Body of pancreas (tissue), 4 donors: ENCODE data around the gene PLA2G7. TPM values are rescaled to one million over a fixed set of nuclear protein-coding genes. Genes with fewer than 3 reads are reported as not detected.
"Not testable (repeated sequence)": the region's sequence is repeated elsewhere in the genome, so short reads cannot be mapped to it uniquely, and the experiment has no call there.

ENCODE experiments used
- ATAC-seq: fragments of 150-250 bp; one replicate; pipeline ENCODE4 v1.9.1; 2016
- DNase-seq, 4 donors: peaks; one replicate each; pipeline ENCODE4 v3.0.0-alpha.2; 2019
- H3K27ac ChIP-seq, 4 donors: fragments of 200-600 bp; sonication (generic); 1 replicate in 3 of 4; 2 replicates in 1 of 4; pipeline versions ENCODE4 v1.5.1 to v1.6.1; 2016 to 2019; ENCODE audit warnings: mild to moderate bottlenecking in 1 of 4, mixed read lengths in 1 of 4, moderate library complexity in 1 of 4
- H3K27me3 ChIP-seq, 2 donors: fragments of 200-600 bp; sonication (generic); one replicate each; pipeline ENCODE4 v1.6.0; 2016; ENCODE audit warnings: mild to moderate bottlenecking in 1 of 2
- H3K36me3 ChIP-seq, 2 donors: fragments of 200-600 bp; sonication (generic); replicated peaks in 1 of 2; 2 replicates each; pipeline ENCODE4 v1.5.1; 2016; ENCODE audit warnings: low read depth in 2 of 2; ENCODE audit not compliant: insufficient read depth in 1 of 2
- H3K4me1 ChIP-seq: fragments of 200-600 bp; sonication (generic); one replicate; pipeline ENCODE4 v1.6.0; 2016
- H3K4me3 ChIP-seq, 2 donors: fragments of 200-600 bp; sonication (generic); 1 replicate in 1 of 2; 2 replicates in 1 of 2; pipeline ENCODE4 v1.5.1; 2016 to 2019
- H3K9me3 ChIP-seq, 3 donors: fragments of 200-600 bp; sonication (generic); 1 replicate in 2 of 3; 2 replicates in 1 of 3; pipeline ENCODE4 v1.5.1; 2016
- CTCF ChIP-seq, 7 experiments: fragments of 450-650 bp in 4 of 7; fragments of 200-600 bp in 3 of 7; sonication (generic) in 3 of 7; IDR thresholded peaks; one replicate each; pipeline ENCODE4 v1.5.1; 2016 to 2019; ENCODE audit warnings: antibody characterized with exemption in 7 of 7
- POLR2A ChIP-seq, 3 donors: fragments of 450-650 bp; IDR thresholded peaks; one replicate each; pipeline ENCODE4 v1.6.1; 2016; ENCODE audit warnings: antibody characterized with exemption in 3 of 3, mild to moderate bottlenecking in 2 of 3
- whole genome bisulfite sequencing, 2 donors: methylation state at CpG; one replicate each; pipeline ENCODE4 v1.1.5; 2017; 5-methylcytosine and 5-hydroxymethylcytosine counted together
- intact Hi-C: fragments of 100-400 bp; cut with DNase I; formaldehyde crosslinking; loops from one replicate; pipeline ENCODE4 v1.15.1; 2023
- total RNA-seq, 2 donors: library from RNA; depleted of rRNA; stranded (reverse); fragments of >200 nt; gene quantifications; one replicate each; pipeline ENCODE4 v1.1.0, GENCODE V29; 2016

Gene PLA2G7
- total RNA-seq, 2 donors from 2014 or later, result 0.78 TPM; not detected in 1

- Histone ChIP-seq H3K4me3 (no peak overlapping the region), H3K27me3 (no peaks in the 10 kb centered on the region), H3K4me1 (no peaks in the 10 kb centered on the region), H3K36me3 (no peaks in the 10 kb centered on the region), H3K9me3 (no peaks in the 10 kb centered on the region), H3K27ac (no peak overlapping the region)
- DNase-seq, result no peak
- intact Hi-C loops, result no loop called here
- WGBS, 2 donors, result 93 to 94% methylated on average over 5 of the region's 5 CpGs
- ATAC-seq, result no peak
- no peak for TF ChIP-seq CTCF (IDR thresholded peaks at IDR 0.05)
- no peak for TF ChIP-seq POLR2A (IDR thresholded peaks at IDR 0.05)
Measured at GRCh38 chr6:46764961-46765360, 29.8 kb upstream of the PLA2G7 start.

- DNase-seq, ATAC-seq, H3K9me3 ChIP-seq, intact Hi-C loops, H3K27ac ChIP-seq, H3K4me1 ChIP-seq, H3K36me3 ChIP-seq, H3K27me3 ChIP-seq, H3K4me3 ChIP-seq: not testable (repeated sequence)
- 81 to 88% methylated on average over 10 of the region's 10 CpGs for WGBS, 2 donors
Measured at GRCh38 chr6:46764280-46764679, 29.1 kb upstream of the PLA2G7 start.

- H3K27me3 ChIP-seq, result no peaks in the 10 kb centered on the region
- H3K36me3 ChIP-seq, result no peaks in the 10 kb centered on the region
- ATAC-seq (no peak), DNase-seq (no peak)
- no peaks in the 10 kb centered on the region for H3K4me1 ChIP-seq
- H3K27ac ChIP-seq, result no peak overlapping the region
- no peaks in the 10 kb centered on the region for H3K9me3 ChIP-seq
- TF ChIP-seq POLR2A (IDR thresholded peaks at IDR 0.05), result no peak
- TF ChIP-seq CTCF (IDR thresholded peaks at IDR 0.05), result no peak
- no peak overlapping the region for H3K4me3 ChIP-seq
- intact Hi-C loops, result no loop called here
- WGBS, 2 donors, result 78 to 85% methylated on average over 2 of the region's 2 CpGs
Measured at GRCh38 chr6:46763466-46763865, 28.3 kb upstream of the PLA2G7 start.

- Histone ChIP-seq H3K27ac (no peak overlapping the region), H3K4me1 (no peaks in the 10 kb centered on the region), H3K27me3 (no peaks in the 10 kb centered on the region), H3K36me3 (no peaks in the 10 kb centered on the region), H3K9me3 (no peaks in the 10 kb centered on the region), H3K4me3 (no peak overlapping the region)
- DNase-seq (no peak), ATAC-seq (no peak)
- TF ChIP-seq POLR2A (IDR thresholded peaks at IDR 0.05), result no peak
- intact Hi-C loops, result no loop called here
- 58 to 72% methylated on average over 3 of the region's 3 CpGs for WGBS, 2 donors
Measured at GRCh38 chr6:46760925-46761324, 25.8 kb upstream of the PLA2G7 start.

- no peaks in the 10 kb centered on the region for H3K4me1 ChIP-seq
- WGBS, 2 donors, result 81 to 82% methylated on average over 4 of the region's 4 CpGs
- TF ChIP-seq CTCF (IDR thresholded peaks at IDR 0.05) (no peak), POLR2A (IDR thresholded peaks at IDR 0.05) (no peak)
- ATAC-seq (no peak), DNase-seq (no peak)
- H3K27me3 ChIP-seq, result no peaks in the 10 kb centered on the region
- intact Hi-C loops, result no loop called here
- no peaks in the 10 kb centered on the region for H3K36me3 ChIP-seq
- H3K9me3 ChIP-seq, result no peaks in the 10 kb centered on the region
- H3K27ac ChIP-seq, result no peak overlapping the region
- no peak overlapping the region for H3K4me3 ChIP-seq
Measured at GRCh38 chr6:46758960-46759753, 24.0 kb upstream of the PLA2G7 start.

- 67 to 79% methylated on average over 2 of the region's 2 CpGs for WGBS, 2 donors
- no peaks in the 10 kb centered on the region for H3K27me3 ChIP-seq
- DNase-seq, result peak in 1 of 4 donors; percentile 17
Measured at GRCh38 chr6:46757214-46757596, 22.0 kb upstream of the PLA2G7 start.

More at GRCh38 chr6:46757214-46757596, 22.0 kb upstream of the PLA2G7 start:
- no peak overlapping the region for H3K4me3 ChIP-seq
- no peaks in the 10 kb centered on the region for H3K36me3 ChIP-seq
- ATAC-seq, result no peak
- no peaks in the 10 kb centered on the region for H3K9me3 ChIP-seq
- no peak overlapping the region for H3K27ac ChIP-seq
- H3K4me1 ChIP-seq, result no peaks in the 10 kb centered on the region
- intact Hi-C loops, result no loop called here
- TF ChIP-seq CTCF (IDR thresholded peaks at IDR 0.05) (no peak), POLR2A (IDR thresholded peaks at IDR 0.05) (no peak)
